HG03521 (cell line): ENCODE results near the gene HERC6.
"Not testable (repeated sequence)": the region's sequence is repeated elsewhere in the genome, so short reads cannot be mapped to it uniquely, and the experiment has no call there.

Source experiments
- ATAC-seq: cut with Tn5 transposase; IDR thresholded peaks from one replicate; pipeline ENCODE4 v1.9.1; 2021; ENCODE audit warnings: mild to moderate bottlenecking, moderate library complexity; ENCODE audit not compliant: unreplicated experiment

The HERC6 gene

DNA sequence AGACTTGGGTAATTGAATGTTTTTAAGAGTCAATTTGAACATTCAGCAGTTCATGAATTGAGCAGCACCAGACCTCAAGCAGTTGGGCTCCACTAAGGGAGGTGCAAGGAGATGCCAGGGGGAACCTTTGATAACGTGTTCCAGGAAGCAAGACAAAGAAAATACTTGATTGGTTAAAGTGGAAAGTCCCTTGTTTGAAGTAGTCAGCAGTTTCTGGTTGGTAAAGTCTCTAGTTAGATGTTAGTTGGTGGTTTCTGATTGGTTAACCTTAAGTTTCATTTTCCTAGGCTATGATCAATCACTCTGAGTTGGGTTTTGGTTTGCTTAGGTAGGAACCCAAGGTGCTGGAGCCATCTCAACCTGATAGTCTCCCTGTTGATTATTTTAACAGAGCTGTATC is 4.0 kb downstream of the HERC6 start:
- no peak for ATAC-seq

GRCh38 chr4:88390128-88390527 is 11.5 kb downstream of the HERC6 start:
- no peak for ATAC-seq

- ATAC-seq: no peak
Observed at GRCh38 chr4:88391703-88392102, 13.1 kb downstream of the HERC6 start.

GRCh38 chr4:88396681-88397080 is 18.0 kb downstream of the HERC6 start:
- no peak for ATAC-seq

GRCh38 chr4:88398381-88398780 is 19.7 kb downstream of the HERC6 start:
- ATAC-seq: no peak

- ATAC-seq: no peak
Observed at GRCh38 chr4:88409206-88409605, 30.6 kb downstream of the HERC6 start.

DNA sequence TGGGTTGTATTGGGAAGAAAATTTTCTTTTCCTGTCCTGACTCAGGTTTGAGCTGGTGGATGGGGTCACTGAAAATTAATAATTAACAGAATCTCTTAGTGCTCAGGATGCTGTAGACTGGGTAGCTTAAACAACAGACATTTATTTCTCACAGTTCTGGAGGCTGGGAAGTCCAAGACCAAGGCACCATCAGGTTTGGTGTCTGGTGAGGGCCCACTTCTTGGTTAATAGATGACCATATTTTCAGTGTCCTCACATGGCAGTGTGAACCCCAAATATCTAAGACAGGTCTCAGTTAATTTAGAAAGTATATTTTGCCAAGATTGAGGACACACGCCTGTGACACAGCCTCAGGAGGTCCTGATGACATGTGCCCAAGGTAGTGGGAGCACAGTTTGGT is 31.1 kb downstream of the HERC6 start:
- ATAC-seq: no peak

DNA sequence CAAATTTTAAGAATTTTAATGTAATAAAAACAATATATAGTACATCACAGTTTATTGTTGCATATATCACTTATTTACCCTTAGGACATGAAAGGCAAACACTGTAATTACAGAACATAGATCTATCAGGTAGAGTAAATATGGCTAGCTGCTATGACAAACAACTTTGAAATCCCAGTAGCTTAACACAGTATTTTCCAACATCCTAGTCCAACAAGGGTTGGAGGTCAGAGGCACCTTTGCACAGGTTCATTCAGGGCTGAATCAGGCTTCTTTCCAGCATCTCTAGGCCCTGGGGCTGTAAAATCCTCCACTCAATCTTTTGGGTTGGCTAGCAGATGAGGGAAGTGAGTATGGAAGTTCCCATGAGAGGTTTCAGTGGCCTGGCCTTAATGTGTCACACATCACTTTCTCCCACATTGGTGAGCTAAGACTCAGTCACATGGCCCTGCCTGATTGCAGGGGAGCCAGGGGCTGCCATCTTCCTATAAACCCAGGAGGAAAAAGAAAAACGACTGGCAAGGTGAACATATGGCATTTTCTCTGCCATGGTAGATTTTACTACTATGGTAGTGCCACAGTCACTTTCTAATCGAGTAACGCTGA is 32.9 kb downstream of the HERC6 start:
- no peak for ATAC-seq

DNA sequence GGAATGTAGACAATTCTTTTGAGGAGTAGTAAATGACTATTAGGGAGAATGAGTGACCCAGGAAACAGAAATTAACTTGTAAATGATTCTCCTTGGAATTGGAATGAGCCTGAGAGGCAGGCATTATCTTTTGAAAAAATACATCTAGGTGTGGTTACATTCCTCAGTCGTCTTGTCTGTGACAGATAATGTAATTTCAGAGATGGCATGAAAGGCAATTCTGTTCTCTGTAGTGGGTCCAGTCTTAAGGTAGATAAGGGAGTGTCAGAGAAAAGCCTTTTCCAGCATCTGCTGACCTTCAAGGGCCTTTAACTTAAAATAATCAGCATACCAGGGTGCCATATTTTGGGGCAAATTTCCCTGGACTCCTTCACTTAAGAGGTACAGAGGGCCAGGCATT is 35.1 kb downstream of the HERC6 start:
- no peak for ATAC-seq

- ATAC-seq: no peak
Observed at GRCh38 chr4:88414755-88415154, 36.1 kb downstream of the HERC6 start.

DNA sequence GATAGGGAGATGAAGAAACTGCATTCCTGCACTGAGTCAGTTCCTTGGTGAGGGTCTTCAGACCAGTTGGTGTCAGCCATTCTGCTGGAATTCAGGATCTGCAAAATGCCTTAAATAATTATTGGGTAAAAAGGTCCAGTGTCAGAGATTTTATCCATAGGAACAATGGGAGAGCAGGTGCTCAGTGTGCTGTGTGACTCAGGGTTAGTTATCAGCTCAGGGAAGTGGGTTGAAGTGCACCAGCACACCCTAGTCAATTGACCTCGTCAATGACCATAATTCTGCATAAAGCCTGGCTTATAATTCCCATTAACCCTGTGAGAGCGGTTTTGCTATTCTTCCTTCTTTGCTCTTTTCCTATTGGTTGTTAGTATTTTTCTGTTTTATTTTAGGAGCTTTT is 37.3 kb downstream of the HERC6 start:
- no peak for ATAC-seq

DNA sequence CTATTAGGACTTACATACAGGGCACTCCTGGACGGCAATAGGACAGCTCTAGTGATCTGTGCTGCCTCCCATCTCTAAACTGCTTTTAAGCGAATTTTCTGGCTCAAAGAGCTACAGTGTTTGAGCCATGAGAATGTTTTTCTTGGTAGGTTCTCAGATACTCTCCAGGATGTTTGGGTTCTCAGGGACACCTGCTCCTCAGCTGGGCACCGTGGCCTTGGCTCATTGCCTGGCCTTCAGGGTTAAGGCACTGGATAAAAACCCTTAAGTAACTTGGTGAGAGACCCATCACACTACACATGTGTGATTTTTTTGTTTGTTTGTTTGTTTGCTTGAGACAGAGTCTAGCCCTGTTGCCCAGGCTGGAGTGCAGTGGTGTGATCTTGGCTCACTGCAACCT is 39.8 kb downstream of the HERC6 start:
- no peak for ATAC-seq

- ATAC-seq: no peak
Observed at GRCh38 chr4:88419874-88420273, 41.2 kb downstream of the HERC6 start.

DNA sequence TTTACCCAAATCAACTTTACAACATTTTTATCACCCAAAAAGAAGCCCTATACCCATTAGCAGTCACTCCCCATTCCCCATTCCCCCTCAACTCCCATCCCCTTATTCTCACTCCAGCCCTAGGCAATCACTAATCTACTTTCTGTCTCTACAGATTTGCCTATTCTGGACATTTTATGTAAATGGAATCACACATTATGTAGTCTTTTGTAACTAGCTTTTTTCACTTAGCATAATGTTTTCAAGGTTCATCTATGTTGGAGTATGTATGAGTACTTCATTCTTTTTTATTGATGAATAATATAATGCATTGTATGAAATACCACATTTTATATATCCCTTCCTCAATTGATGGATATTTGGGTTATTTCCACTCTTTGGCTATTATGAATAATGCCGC is 42.2 kb downstream of the HERC6 start:
- ATAC-seq: no peak

DNA sequence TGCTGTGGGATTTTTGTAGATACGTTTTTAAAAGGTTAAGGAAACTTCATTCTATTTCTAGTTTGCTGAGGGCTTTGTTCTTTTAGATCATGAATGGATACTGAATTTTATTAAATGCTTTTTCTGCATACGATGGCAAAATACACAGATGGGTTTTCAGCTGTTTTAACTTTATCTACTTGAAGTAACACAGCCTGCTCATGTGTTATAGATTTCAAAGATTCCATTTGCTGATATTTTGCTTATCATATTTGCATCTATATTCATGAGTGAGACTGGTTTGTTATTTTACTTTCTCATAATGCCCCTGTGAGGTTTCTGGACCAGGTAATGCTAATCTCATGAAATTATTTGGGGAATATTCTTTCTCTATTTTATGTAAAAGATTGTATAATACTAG is 43.8 kb downstream of the HERC6 start:
- no peak for ATAC-seq

- ATAC-seq: no peak
Observed at GRCh38 chr4:88429401-88429800, 50.7 kb downstream of the HERC6 start.

GRCh38 chr4:88435987-88436693 is 57.5 kb downstream of the HERC6 start:
- ATAC-seq: no peak

- ATAC-seq: not testable (repeated sequence)
Observed at GRCh38 chr4:88437873-88438272, 59.2 kb downstream of the HERC6 start.

GRCh38 chr4:88439161-88439760 is 60.6 kb downstream of the HERC6 start:
- ATAC-seq: no peak

DNA sequence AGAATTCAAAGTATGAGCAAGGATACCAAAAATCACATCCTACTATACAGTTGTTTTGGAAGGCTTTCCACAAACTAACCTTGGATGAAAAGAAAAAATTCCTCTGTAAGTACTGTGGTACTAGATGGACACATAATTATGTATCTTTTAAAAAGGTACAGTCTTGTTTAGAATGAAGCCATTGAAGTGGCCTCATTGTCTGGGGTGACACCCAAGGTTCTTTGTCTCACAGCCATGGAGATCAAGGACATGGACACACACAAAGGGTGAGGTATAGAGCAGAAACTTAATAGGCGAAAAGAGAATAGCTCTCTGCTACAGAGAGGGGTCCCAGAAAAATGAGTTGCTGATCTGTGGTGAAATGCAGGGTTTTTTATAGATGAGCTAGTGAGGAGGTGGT is 61.5 kb downstream of the HERC6 start:
- no peak for ATAC-seq

GRCh38 chr4:88441696-88442095 is 63.0 kb downstream of the HERC6 start:
- ATAC-seq: no peak

GRCh38 chr4:88442689-88443191 is 64.1 kb downstream of the HERC6 start:
- ATAC-seq: no peak
